ENCODE data around the gene SV2C. TPM values are rescaled to one million over a fixed set of nuclear protein-coding genes. Genes with fewer than 3 reads are reported as not detected.
A peak's percentile ranks its signal among the peaks of the same experiment; 100 is the strongest.

Gene SV2C
- total and polyA plus RNA-seq, 8 donors = 0.13 to 30.8 (median 1.4) TPM; not detected in 2

DNA sequence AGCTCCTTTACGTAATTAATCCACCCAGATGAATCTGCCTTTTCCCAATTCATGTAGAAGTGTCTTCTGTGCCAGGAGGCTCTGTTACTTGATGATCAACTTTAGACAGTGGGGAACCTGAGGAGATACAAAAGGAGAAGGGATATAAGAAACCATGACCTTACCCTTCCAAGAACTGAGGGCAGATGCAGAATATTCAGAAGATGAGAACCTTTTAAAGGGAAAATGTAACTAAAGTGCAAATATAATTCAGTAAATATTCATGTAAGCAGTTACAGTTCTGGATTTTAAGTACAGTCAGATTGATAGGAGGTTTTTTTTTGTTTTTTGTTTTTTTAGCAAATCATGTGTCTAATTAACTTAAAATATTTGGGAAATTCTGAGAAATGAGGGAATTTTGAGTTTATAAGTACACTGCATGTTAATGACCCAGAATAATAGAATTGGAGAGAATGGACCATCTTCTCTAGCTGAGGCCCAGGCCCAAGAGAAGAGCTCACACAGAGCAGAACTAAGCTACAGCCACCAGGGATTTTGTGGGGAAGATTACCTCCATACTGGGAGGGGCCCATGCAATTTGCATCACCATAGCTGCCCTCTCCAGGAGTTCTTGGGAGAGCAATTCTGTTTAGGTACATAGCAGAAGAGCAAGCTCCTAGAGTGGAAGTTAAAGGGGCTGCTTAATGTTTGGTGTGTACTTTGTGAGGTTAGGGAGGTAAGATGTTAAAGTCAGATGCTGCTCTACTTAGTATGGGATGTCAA, 61.5 kb downstream of the SV2C start:
- 91 to 97% (median 95%) methylated on average over 1 of the region's 1 CpG for WGBS, 5 donors
- Histone ChIP-seq H3K4me3 (no peak overlapping the region), H3K9me3 (no peaks in the 10 kb centered on the region), H3K36me3 (no peaks in the 10 kb centered on the region), H3K27ac (no peak overlapping the region), H3K4me1 (no peaks in the 10 kb centered on the region), H3K27me3 (no peaks in the 10 kb centered on the region)
- TF ChIP-seq POLR2AphosphoS5 (IDR thresholded peaks at IDR 0.05) = no peak
- DNase-seq = no peak
- intact Hi-C loops (cut with DNase I; ENCODE audit: low total_unique reads) = no loop called here

DNA sequence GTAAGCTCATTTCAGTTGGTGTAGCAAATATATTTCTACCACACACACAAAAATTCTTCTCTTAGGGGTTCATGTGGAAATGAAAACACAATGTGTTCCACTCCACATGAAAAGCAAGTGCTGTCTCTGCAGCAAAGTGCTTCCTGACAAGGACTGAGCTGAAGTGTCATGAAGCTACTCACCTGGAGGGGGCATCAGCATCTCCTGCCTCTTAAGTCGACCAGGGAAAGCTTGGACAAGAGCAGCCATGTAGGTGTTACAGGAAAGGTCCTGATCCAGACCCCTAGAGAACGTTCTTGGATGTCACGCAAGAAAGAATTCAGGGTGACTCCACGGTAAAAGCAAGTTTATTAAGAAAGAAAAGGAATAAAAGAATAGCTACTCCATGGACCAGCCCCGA, 62.8 kb downstream of the SV2C start:
- no peaks in the 10 kb centered on the region for H3K9me3 ChIP-seq
- no peaks in the 10 kb centered on the region for H3K36me3 ChIP-seq
- no peaks in the 10 kb centered on the region for H3K4me1 ChIP-seq
- H3K27me3 ChIP-seq = no peaks in the 10 kb centered on the region
- H3K27ac ChIP-seq = no peak overlapping the region
- intact Hi-C loops (cut with DNase I; ENCODE audit: low total_unique reads) = no loop called here
- peak in 1 of 2 donors; percentile 9 for DNase-seq
- WGBS, 5 donors = 65 to 77% (median 70%) methylated on average over 5 of the region's 5 CpGs
- no peak overlapping the region for H3K4me3 ChIP-seq
- TF ChIP-seq, protein P1, sequence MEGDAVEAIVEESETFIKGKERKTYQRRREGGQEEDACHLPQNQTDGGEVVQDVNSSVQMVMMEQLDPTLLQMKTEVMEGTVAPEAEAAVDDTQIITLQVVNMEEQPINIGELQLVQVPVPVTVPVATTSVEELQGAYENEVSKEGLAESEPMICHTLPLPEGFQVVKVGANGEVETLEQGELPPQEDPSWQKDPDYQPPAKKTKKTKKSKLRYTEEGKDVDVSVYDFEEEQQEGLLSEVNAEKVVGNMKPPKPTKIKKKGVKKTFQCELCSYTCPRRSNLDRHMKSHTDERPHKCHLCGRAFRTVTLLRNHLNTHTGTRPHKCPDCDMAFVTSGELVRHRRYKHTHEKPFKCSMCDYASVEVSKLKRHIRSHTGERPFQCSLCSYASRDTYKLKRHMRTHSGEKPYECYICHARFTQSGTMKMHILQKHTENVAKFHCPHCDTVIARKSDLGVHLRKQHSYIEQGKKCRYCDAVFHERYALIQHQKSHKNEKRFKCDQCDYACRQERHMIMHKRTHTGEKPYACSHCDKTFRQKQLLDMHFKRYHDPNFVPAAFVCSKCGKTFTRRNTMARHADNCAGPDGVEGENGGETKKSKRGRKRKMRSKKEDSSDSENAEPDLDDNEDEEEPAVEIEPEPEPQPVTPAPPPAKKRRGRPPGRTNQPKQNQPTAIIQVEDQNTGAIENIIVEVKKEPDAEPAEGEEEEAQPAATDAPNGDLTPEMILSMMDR (IDR thresholded peaks at IDR 0.05) = no peak
- no peak for TF ChIP-seq POLR2A (IDR thresholded peaks at IDR 0.05)
- TF ChIP-seq EP300 (IDR thresholded peaks at IDR 0.05) = no peak
- no peak for TF ChIP-seq POLR2AphosphoS5 (IDR thresholded peaks at IDR 0.05)

DNA sequence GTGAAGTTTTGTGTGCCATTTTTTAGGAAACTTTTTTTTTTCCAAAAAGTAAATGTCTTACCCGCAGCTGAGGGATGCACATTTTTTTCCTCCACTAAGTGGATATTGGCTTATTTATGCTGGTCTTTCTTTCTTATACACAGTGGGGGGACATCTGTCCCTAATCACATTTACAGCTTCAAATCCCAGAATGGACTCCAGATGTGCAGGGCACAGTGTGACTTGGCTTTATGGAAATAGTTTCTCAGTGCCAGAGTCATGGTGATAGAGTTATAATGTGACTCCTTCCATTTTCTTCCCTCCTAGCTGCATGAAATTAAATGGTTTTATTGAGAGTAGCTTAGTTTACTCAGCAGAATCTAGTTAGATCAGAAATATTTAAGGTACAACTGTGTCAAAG, 66.5 kb downstream of the SV2C start:
- H3K27me3 ChIP-seq = no peaks in the 10 kb centered on the region
- no peak overlapping the region for H3K27ac ChIP-seq
- DNase-seq = no peak
- TF ChIP-seq, protein P1 (IDR thresholded peaks at IDR 0.05) = no peak
- no peak for TF ChIP-seq POLR2AphosphoS5 (IDR thresholded peaks at IDR 0.05)
- H3K4me1 ChIP-seq = no peaks in the 10 kb centered on the region
- H3K9me3 ChIP-seq = no peaks in the 10 kb centered on the region
- H3K36me3 ChIP-seq = no peaks in the 10 kb centered on the region
- 0 to 74% (median 35%) methylated on average over 1 of the region's 1 CpG for WGBS, 5 donors
- intact Hi-C loops (cut with DNase I; ENCODE audit: low total_unique reads) = no loop called here
- H3K4me3 ChIP-seq = no peak overlapping the region

DNA sequence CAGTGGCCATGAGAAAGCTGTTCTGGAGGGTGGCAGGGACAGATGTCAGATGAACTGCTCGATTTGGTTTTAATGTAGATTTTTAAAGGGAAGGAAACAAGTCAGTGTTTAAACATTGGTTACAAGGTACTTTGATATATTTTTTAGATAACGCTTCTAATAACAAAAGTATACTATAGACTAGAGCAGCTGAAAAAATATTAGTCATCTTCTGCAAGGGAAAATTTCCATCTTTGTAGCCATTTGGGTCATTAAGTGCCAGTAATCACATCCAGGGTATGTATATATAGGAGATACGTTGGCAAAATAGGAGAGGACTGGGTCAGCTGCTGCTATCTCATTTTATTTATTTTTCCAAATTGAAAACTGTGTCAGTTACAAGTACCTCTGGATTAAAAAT, 69.0 kb downstream of the SV2C start:
- Histone ChIP-seq H3K4me3 (no peak overlapping the region), H3K9me3 (no peaks in the 10 kb centered on the region), H3K4me1 (no peaks in the 10 kb centered on the region), H3K27ac (no peak overlapping the region), H3K36me3 (no peaks in the 10 kb centered on the region), H3K27me3 (no peaks in the 10 kb centered on the region)
- TF ChIP-seq EP300 (IDR thresholded peaks at IDR 0.05) (no peak), POLR2AphosphoS5 (IDR thresholded peaks at IDR 0.05) (no peak), POLR2A (IDR thresholded peaks at IDR 0.05) (no peak)
- TF ChIP-seq, protein P1 (IDR thresholded peaks at IDR 0.05) = no peak
- intact Hi-C loops (cut with DNase I; ENCODE audit: low total_unique reads) = no loop called here
- 17 to 46% (median 36%) methylated on average over 3 of the region's 3 CpGs for WGBS, 5 donors
- no peak for DNase-seq

DNA sequence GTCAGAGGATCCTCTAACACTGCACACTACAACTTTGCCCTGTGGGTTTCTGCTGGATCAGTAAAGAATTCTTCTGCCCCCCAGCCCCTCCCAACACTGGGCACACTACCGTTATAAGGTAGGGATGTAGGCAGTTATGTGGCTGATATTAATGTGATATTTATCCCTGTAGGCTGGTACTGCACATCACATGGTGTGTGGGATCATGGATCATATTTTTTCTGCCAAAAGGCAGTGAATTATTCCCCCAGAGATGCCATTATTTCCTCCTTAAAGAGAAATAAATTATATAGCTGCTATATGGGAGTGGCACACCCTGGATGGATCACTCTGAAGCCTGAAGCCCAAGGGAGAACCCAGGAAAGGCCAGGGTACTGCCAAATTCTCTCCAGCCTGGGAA, 69.5 kb downstream of the SV2C start:
- no peaks in the 10 kb centered on the region for H3K27me3 ChIP-seq
- no peak overlapping the region for H3K4me3 ChIP-seq
- WGBS, 5 donors = 50 to 84% (median 69%) methylated on average over 1 of the region's 1 CpG
- H3K4me1 ChIP-seq = no peaks in the 10 kb centered on the region
- TF ChIP-seq POLR2AphosphoS5 (IDR thresholded peaks at IDR 0.05) = no peak
- TF ChIP-seq POLR2A (IDR thresholded peaks at IDR 0.05) = no peak
- no peak for TF ChIP-seq EP300 (IDR thresholded peaks at IDR 0.05)
- TF ChIP-seq, protein P1 (IDR thresholded peaks at IDR 0.05) = no peak
- no peaks in the 10 kb centered on the region for H3K9me3 ChIP-seq
- no peak overlapping the region for H3K27ac ChIP-seq
- DNase-seq = no peak
- H3K36me3 ChIP-seq = no peaks in the 10 kb centered on the region
- intact Hi-C loops (cut with DNase I; ENCODE audit: low total_unique reads) = no loop called here
